Measurements from ENCODE around the gene ZNF362. TPM values are rescaled to one million over a fixed set of nuclear protein-coding genes. Genes with fewer than 3 reads are reported as not detected.
A peak's percentile ranks its signal among the peaks of the same experiment; 100 is the strongest.

ZNF362 gene
- total RNA-seq, result 10 to 100 TPM in 1 of 5 donors, 1 to 10 TPM in 4; 1.3 to 49.8 (median 1.8) TPM
- 10 to 100 TPM; 10.1 to 12.6 (median 11.8) TPM for polyA plus RNA-seq
- long read RNA-seq, donor 1, partial matches to known transcripts, result 20 of 20 reads
- long read RNA-seq, donor 1, other reads (novel, unspliced or antisense), result 0 of 20 reads
- long read RNA-seq, donor 2, result 0 reads
- long read RNA-seq, donor 3, partial matches to known transcripts, result 0 of 1 reads
- long read RNA-seq, donor 3, other reads (novel, unspliced or antisense), result 0 of 1 reads
- long read RNA-seq, donor 4, result 0 reads
- long read RNA-seq, donor 5, partial matches to known transcripts, result 13 of 20 reads
- long read RNA-seq, donor 5, other reads (novel, unspliced or antisense), result 5 of 20 reads
- long read RNA-seq, donor 6, result 0 reads
- long read RNA-seq, donor 7, partial matches to known transcripts, result 7 of 9 reads
- long read RNA-seq, donor 7, other reads (novel, unspliced or antisense), result 0 of 9 reads
- long read RNA-seq, donor 8, partial matches to known transcripts, result 12 of 16 reads
- long read RNA-seq, donor 8, other reads (novel, unspliced or antisense), result 0 of 16 reads
- long read RNA-seq, donor 9, result 0 reads
- long read RNA-seq, donor 10, partial matches to known transcripts, result 0 of 1 reads
- long read RNA-seq, donor 10, other reads (novel, unspliced or antisense), result 0 of 1 reads

- Histone ChIP-seq H3K27ac (peak within 1 kb of the TSS; percentile 91 to 94 (median 94)), H3K4me1 (peaks cover 27 to 54% (median 40%) of the 10 kb centered on the region in 4 donors), H3K4me3 (peak within 1 kb of the TSS; percentile 51 to 70 (median 62)), H3K9me3 (no peaks in the 10 kb centered on the region), H3K36me3 (no peaks in the 10 kb centered on the region), H3K27me3 (no peaks in the 10 kb centered on the region)
- TF ChIP-seq POLR2AphosphoS5 (IDR thresholded peaks at IDR 0.05), result peak in 1 of 3 donors; percentile 49
- TF ChIP-seq EP300 (IDR thresholded peaks at IDR 0.05), result no peak
- DNase-seq, result peak; percentile 78 to 91
- WGBS, 5 donors, result 0 to 2% (median 1%) methylated on average over 16 to 88 of the region's 88 CpGs
- intact Hi-C loops (cut with DNase I; ENCODE audit: low total_unique reads), result no loop called here
Observed at GRCh38 chr1:33256471-33257206, at the start of gene ZNF362. TSS of gene ZNF362 (plus strand) at chr1:33256492. CDS start at chr1:33270575, 14,083 bp downstream.

GRCh38 chr1:33211972-33212371 is 44.3 kb upstream of the ZNF362 start:
- TF ChIP-seq POLR2AphosphoS5 (IDR thresholded peaks at IDR 0.05) (no peak), POLR2A (IDR thresholded peaks at IDR 0.05) (no peak), CTCF (IDR thresholded peaks at IDR 0.05) (no peak), EP300 (IDR thresholded peaks at IDR 0.05) (no peak)
- 92 to 100% (median 98%) methylated on average over 3 of the region's 3 CpGs for WGBS, 5 donors
- Histone ChIP-seq H3K4me3 (no peak overlapping the region), H3K27ac (no peak overlapping the region), H3K4me1 (no peaks in the 10 kb centered on the region), H3K9me3 (no peaks in the 10 kb centered on the region), H3K36me3 (no peaks in the 10 kb centered on the region), H3K27me3 (no peaks in the 10 kb centered on the region)
- intact Hi-C loops (cut with DNase I; ENCODE audit: low total_unique reads), result no loop called here
- no peak for DNase-seq

- TF ChIP-seq POLR2A (IDR thresholded peaks at IDR 0.05), result no peak
- no peak for TF ChIP-seq POLR2AphosphoS5 (IDR thresholded peaks at IDR 0.05)
- TF ChIP-seq CTCF (IDR thresholded peaks at IDR 0.05), result no peak
- TF ChIP-seq EP300 (IDR thresholded peaks at IDR 0.05), result no peak
- Histone ChIP-seq H3K9me3 (peaks cover 0 to 16% (median 0%) of the 10 kb centered on the region in 4 donors), H3K4me1 (peaks cover 7 to 26% (median 16%) of the 10 kb centered on the region in 4 donors), H3K36me3 (no peaks in the 10 kb centered on the region), H3K27me3 (no peaks in the 10 kb centered on the region), H3K4me3 (no peak overlapping the region), H3K27ac (no peak overlapping the region)
- peak in 1 of 2 donors; percentile 56 for DNase-seq
- intact Hi-C loops (cut with DNase I; ENCODE audit: low total_unique reads), result no loop called here
- WGBS, 5 donors, result 77 to 90% (median 86%) methylated on average over 6 to 7 of the region's 7 CpGs
Observed at GRCh38 chr1:33219886-33220661, 36.2 kb upstream of the ZNF362 start.

- Histone ChIP-seq H3K9me3 (peaks cover 0 to 16% (median 0%) of the 10 kb centered on the region in 4 donors), H3K4me3 (no peak overlapping the region), H3K27ac (no peak overlapping the region), H3K4me1 (peaks cover 7 to 26% (median 16%) of the 10 kb centered on the region in 4 donors), H3K36me3 (no peaks in the 10 kb centered on the region), H3K27me3 (no peaks in the 10 kb centered on the region)
- intact Hi-C loops (cut with DNase I; ENCODE audit: low total_unique reads), result no loop called here
- TF ChIP-seq CTCF (IDR thresholded peaks at IDR 0.05), result no peak
- TF ChIP-seq EP300 (IDR thresholded peaks at IDR 0.05), result no peak
- TF ChIP-seq POLR2A (IDR thresholded peaks at IDR 0.05), result no peak
- no peak for TF ChIP-seq POLR2AphosphoS5 (IDR thresholded peaks at IDR 0.05)
- DNase-seq, result peak; percentile 42 to 65
- 33 to 61% (median 42%) methylated on average over 12 of the region's 12 CpGs for WGBS, 5 donors
Observed at GRCh38 chr1:33220676-33221384, 35.5 kb upstream of the ZNF362 start.

Data from stomach (tissue), 19 donors.